ENCODE data around the gene SPINT1.

SPINT1 gene

DNA sequence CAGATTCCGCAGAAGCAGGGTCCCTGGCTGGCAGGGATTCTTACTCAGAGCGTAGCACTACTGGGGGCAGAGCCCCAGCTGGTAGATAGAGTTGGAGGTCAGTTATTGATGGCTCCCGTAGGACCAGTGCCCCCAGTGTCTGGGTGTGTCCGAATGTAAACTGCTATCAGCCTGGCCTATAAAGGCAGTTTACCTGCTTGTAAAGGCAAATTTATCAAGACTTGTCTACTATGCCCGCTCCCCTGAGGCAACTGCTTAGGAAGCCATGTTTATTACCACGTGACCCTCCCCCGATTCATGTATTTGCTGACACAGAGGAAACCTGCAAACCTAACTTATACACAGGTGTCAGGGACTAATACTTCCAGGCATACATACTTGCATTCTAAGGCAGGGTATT is 14.7 kb upstream of the SPINT1 start:
- ChIA-PET CTCF (interaction anchor here (0.7 to 1.9 kb wide), 2 partner anchors 29 to 213 kb away, joined by 3 to 6 read pairs; no protein-coding TSS in a partner anchor), POLR2A (interaction anchor here (1.6 kb wide), 1 partner anchor 18 kb away, joined by 3 read pairs; no protein-coding TSS in a partner anchor)
- WGBS (ENCODE audit: insufficient coverage) = 100% methylated on average over 7 of the region's 7 CpGs
- no peaks in the 10 kb centered on the region for H3K9me3 ChIP-seq (ENCODE audit: control extremely low read depth in 1 of 5, control insufficient read depth in 4 of 5, insufficient read depth in 2 of 5, low read depth in 1 of 5, low read length in 4 of 5)
- H3K27ac ChIP-seq (ENCODE audit: insufficient read depth in 1 of 2, low read depth in 1 of 2, low read length in 2 of 2, poor library complexity in 1 of 2, severe bottlenecking in 2 of 2) = no peak overlapping the region
- DNase-seq = no peak
- no peaks in the 10 kb centered on the region for H3K36me3 ChIP-seq (ENCODE audit: control insufficient read depth in 4 of 4, insufficient read depth in 4 of 4, low read length in 3 of 4)
- no peaks in the 10 kb centered on the region for H3K4me1 ChIP-seq (ENCODE audit: control extremely low read depth in 1 of 4, control insufficient read depth in 4 of 4, insufficient read depth in 4 of 4, low read length in 3 of 4)
- no peaks in the 10 kb centered on the region for H3K27me3 ChIP-seq (replicated peaks in 2 of 5; ENCODE audit: control insufficient read depth in 4 of 5, insufficient read depth in 5 of 5, low read length in 4 of 5)
- H3K4me3 ChIP-seq (ENCODE audit: control insufficient read depth in 1 of 7, extremely low read depth in 1 of 7, insufficient read depth in 4 of 7, low read depth in 2 of 7, low read length in 6 of 7) = no peak overlapping the region

DNA sequence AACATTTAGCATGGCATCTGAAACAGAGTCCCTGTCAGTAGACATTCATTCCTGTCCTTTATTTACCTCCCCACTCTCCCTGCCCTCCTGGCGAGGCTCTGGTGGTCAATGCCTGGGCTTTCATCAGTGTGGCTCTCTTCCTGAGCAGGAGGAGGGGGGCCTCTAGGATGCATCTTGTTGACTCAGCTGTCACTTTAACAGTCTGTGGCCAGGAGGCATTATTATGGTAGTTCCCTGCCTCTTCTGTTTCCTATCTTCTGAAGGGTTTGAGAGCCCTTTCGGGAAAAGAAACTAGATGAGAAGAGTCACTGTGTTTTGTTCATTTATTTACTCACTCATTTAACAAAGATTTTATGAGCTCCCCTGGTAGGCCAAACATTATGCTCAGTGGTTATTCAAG is 13.0 kb upstream of the SPINT1 start:
- no CpG with 5 or more reads among the region's 2 CpGs for WGBS (ENCODE audit: insufficient coverage)
- Histone ChIP-seq H3K4me3 (ENCODE audit: control insufficient read depth in 1 of 7, extremely low read depth in 1 of 7, insufficient read depth in 4 of 7, low read depth in 2 of 7, low read length in 6 of 7) (no peak overlapping the region), H3K36me3 (ENCODE audit: control insufficient read depth in 4 of 4, insufficient read depth in 4 of 4, low read length in 3 of 4) (no peaks in the 10 kb centered on the region), H3K27ac (ENCODE audit: insufficient read depth in 1 of 2, low read depth in 1 of 2, low read length in 2 of 2, poor library complexity in 1 of 2, severe bottlenecking in 2 of 2) (no peak overlapping the region), H3K27me3 (replicated peaks in 2 of 5; ENCODE audit: control insufficient read depth in 4 of 5, insufficient read depth in 5 of 5, low read length in 4 of 5) (no peaks in the 10 kb centered on the region), H3K4me1 (ENCODE audit: control extremely low read depth in 1 of 4, control insufficient read depth in 4 of 4, insufficient read depth in 4 of 4, low read length in 3 of 4) (no peaks in the 10 kb centered on the region), H3K9me3 (ENCODE audit: control extremely low read depth in 1 of 5, control insufficient read depth in 4 of 5, insufficient read depth in 2 of 5, low read depth in 1 of 5, low read length in 4 of 5) (no peaks in the 10 kb centered on the region)
- no peak for DNase-seq
- ChIA-PET POLR2A (interaction anchor here (1.2 kb wide), 1 partner anchor 9 kb away, joined by 4 read pairs; no protein-coding TSS in a partner anchor), CTCF (no interaction called here)

DNA sequence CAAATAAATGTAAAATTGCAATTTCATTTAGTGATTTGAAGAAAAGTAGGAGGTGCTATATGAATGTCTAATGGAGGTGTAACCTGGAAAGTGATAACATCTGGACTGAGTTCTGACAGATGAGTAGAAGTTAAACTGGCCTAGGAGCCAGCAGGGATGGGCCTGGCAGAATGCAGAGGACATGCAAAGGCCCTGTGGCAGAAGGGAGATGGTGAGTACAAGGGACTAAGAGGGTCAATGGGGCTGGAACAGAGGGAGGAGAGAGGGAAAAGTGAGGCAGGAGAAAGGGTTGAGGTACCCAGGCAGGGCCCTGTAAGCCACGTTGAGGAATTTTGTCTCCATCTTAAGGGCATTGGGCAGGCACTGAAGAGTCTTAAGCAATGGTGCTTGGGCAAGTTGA is 12.0 kb upstream of the SPINT1 start:
- ChIA-PET POLR2A (no interaction called here), CTCF (interaction anchor here (0.9 kb wide), 1 partner anchor 47 kb away, joined by 3 read pairs; no protein-coding TSS in a partner anchor)
- DNase-seq = no peak
- Histone ChIP-seq H3K27ac (ENCODE audit: insufficient read depth in 1 of 2, low read depth in 1 of 2, low read length in 2 of 2, poor library complexity in 1 of 2, severe bottlenecking in 2 of 2) (no peak overlapping the region), H3K4me3 (ENCODE audit: control insufficient read depth in 1 of 7, extremely low read depth in 1 of 7, insufficient read depth in 4 of 7, low read depth in 2 of 7, low read length in 6 of 7) (no peak overlapping the region), H3K36me3 (ENCODE audit: control insufficient read depth in 4 of 4, insufficient read depth in 4 of 4, low read length in 3 of 4) (no peaks in the 10 kb centered on the region), H3K27me3 (replicated peaks in 2 of 5; ENCODE audit: control insufficient read depth in 4 of 5, insufficient read depth in 5 of 5, low read length in 4 of 5) (no peaks in the 10 kb centered on the region), H3K4me1 (ENCODE audit: control extremely low read depth in 1 of 4, control insufficient read depth in 4 of 4, insufficient read depth in 4 of 4, low read length in 3 of 4) (no peaks in the 10 kb centered on the region), H3K9me3 (ENCODE audit: control extremely low read depth in 1 of 5, control insufficient read depth in 4 of 5, insufficient read depth in 2 of 5, low read depth in 1 of 5, low read length in 4 of 5) (no peaks in the 10 kb centered on the region)
- WGBS (ENCODE audit: insufficient coverage) = 100% methylated on average over 1 of the region's 1 CpG

DNA sequence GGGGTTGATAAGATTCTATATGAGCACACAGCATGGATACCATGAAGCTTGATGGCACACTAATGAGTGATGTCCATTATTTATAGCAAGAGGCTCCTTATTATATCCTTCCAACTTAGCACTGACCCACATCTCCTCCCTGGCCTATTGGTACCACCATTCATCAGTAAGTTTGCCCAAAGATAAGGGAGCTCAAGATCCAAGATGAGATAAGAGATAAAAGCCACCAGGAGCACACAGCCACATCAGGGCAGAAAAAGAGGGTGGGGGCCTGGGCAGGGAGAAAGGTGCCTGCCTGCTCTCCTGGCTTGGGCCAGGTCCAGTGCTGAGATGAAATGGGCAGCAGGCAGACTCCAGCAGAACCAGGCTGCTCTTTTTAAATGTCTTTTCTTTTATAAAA is 10.9 kb upstream of the SPINT1 start:
- DNase-seq = no peak
- Histone ChIP-seq H3K9me3 (ENCODE audit: control extremely low read depth in 1 of 5, control insufficient read depth in 4 of 5, insufficient read depth in 2 of 5, low read depth in 1 of 5, low read length in 4 of 5) (no peaks in the 10 kb centered on the region), H3K27ac (ENCODE audit: insufficient read depth in 1 of 2, low read depth in 1 of 2, low read length in 2 of 2, poor library complexity in 1 of 2, severe bottlenecking in 2 of 2) (no peak overlapping the region), H3K36me3 (ENCODE audit: control insufficient read depth in 4 of 4, insufficient read depth in 4 of 4, low read length in 3 of 4) (no peaks in the 10 kb centered on the region), H3K4me3 (ENCODE audit: control insufficient read depth in 1 of 7, extremely low read depth in 1 of 7, insufficient read depth in 4 of 7, low read depth in 2 of 7, low read length in 6 of 7) (no peak overlapping the region), H3K27me3 (replicated peaks in 2 of 5; ENCODE audit: control insufficient read depth in 4 of 5, insufficient read depth in 5 of 5, low read length in 4 of 5) (no peaks in the 10 kb centered on the region), H3K4me1 (ENCODE audit: control extremely low read depth in 1 of 4, control insufficient read depth in 4 of 4, insufficient read depth in 4 of 4, low read length in 3 of 4) (no peaks in the 10 kb centered on the region)
- POLR2A ChIA-PET = no interaction called here
- CTCF ChIA-PET = no interaction called here

DNA sequence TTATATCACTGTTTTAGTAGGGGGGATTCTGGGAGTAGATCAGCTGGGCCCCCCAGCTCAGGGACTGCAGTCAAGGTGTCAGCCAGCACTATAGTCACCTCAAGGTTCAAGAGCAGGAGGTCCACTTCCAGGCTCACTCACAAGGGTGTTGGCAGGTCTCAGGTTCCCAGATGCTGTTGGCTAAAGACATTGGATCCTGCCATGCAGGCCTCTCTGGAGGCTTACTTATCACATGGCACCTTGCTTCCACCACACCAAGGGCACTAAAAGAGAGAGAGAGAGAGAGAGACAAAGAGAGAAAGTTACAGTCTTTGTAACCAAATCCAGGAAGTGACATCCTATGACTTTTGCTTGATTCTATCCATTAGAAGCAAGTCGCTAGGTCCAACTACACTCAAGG is 7.8 kb upstream of the SPINT1 start:
- no peak overlapping the region for H3K4me3 ChIP-seq (ENCODE audit: control insufficient read depth in 1 of 7, extremely low read depth in 1 of 7, insufficient read depth in 4 of 7, low read depth in 2 of 7, low read length in 6 of 7)
- no peak for DNase-seq
- H3K4me1 ChIP-seq (ENCODE audit: control extremely low read depth in 1 of 4, control insufficient read depth in 4 of 4, insufficient read depth in 4 of 4, low read length in 3 of 4) = no peaks in the 10 kb centered on the region
- WGBS (ENCODE audit: insufficient coverage) = 89% methylated on average over 1 of the region's 1 CpG
- CTCF ChIA-PET = interaction anchor here (0.8 kb wide), 1 partner anchor 56 kb away, joined by 3 read pairs; no protein-coding TSS in a partner anchor
- no peaks in the 10 kb centered on the region for H3K27me3 ChIP-seq (replicated peaks in 2 of 5; ENCODE audit: control insufficient read depth in 4 of 5, insufficient read depth in 5 of 5, low read length in 4 of 5)
- no peaks in the 10 kb centered on the region for H3K36me3 ChIP-seq (ENCODE audit: control insufficient read depth in 4 of 4, insufficient read depth in 4 of 4, low read length in 3 of 4)
- POLR2A ChIA-PET = interaction anchor here (0.7 kb wide), 1 partner anchor 50 kb away, joined by 3 read pairs; no protein-coding TSS in a partner anchor
- no peaks in the 10 kb centered on the region for H3K9me3 ChIP-seq (ENCODE audit: control extremely low read depth in 1 of 5, control insufficient read depth in 4 of 5, insufficient read depth in 2 of 5, low read depth in 1 of 5, low read length in 4 of 5)
- H3K27ac ChIP-seq (ENCODE audit: insufficient read depth in 1 of 2, low read depth in 1 of 2, low read length in 2 of 2, poor library complexity in 1 of 2, severe bottlenecking in 2 of 2) = no peak overlapping the region

DNA sequence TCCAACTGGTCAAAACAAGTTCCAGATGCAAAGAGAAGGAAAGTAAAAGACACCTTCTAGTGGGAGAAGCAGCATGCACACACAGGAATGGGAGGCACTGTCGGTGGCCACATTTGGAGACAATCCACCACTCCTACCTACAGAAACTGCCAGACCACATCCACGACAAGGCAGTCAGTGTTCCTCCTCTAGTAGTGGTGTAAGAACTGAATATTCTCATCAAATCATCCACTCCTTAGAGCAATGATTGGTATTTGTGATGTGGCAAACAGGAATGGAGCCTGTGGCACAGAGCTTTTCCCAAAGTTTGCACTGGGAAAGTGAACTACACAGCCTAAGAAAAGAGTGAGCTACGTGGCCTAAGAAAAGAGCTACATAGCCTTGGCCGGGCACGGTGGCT is 5.1 kb upstream of the SPINT1 start:
- Histone ChIP-seq H3K27me3 (replicated peaks in 2 of 5; ENCODE audit: control insufficient read depth in 4 of 5, insufficient read depth in 5 of 5, low read length in 4 of 5) (peaks cover 0 to 5% (median 0%) of the 10 kb centered on the region in 5 experiments), H3K36me3 (ENCODE audit: control insufficient read depth in 4 of 4, insufficient read depth in 4 of 4, low read length in 3 of 4) (no peaks in the 10 kb centered on the region), H3K9me3 (ENCODE audit: control extremely low read depth in 1 of 5, control insufficient read depth in 4 of 5, insufficient read depth in 2 of 5, low read depth in 1 of 5, low read length in 4 of 5) (no peaks in the 10 kb centered on the region), H3K27ac (ENCODE audit: insufficient read depth in 1 of 2, low read depth in 1 of 2, low read length in 2 of 2, poor library complexity in 1 of 2, severe bottlenecking in 2 of 2) (no peak overlapping the region), H3K4me3 (ENCODE audit: control insufficient read depth in 1 of 7, extremely low read depth in 1 of 7, insufficient read depth in 4 of 7, low read depth in 2 of 7, low read length in 6 of 7) (no peak overlapping the region), H3K4me1 (ENCODE audit: control extremely low read depth in 1 of 4, control insufficient read depth in 4 of 4, insufficient read depth in 4 of 4, low read length in 3 of 4) (peaks cover 0 to 4% (median 0%) of the 10 kb centered on the region in 4 experiments)
- no peak for DNase-seq
- ChIA-PET POLR2A (no interaction called here), CTCF (interaction anchor here (0.8 to 1.3 kb wide), 2 partner anchors 18 to 19 kb away, joined by 4 to 6 read pairs; no protein-coding TSS in a partner anchor)
- WGBS (ENCODE audit: insufficient coverage) = 80% methylated on average over 1 of the region's 5 CpGs

DNA sequence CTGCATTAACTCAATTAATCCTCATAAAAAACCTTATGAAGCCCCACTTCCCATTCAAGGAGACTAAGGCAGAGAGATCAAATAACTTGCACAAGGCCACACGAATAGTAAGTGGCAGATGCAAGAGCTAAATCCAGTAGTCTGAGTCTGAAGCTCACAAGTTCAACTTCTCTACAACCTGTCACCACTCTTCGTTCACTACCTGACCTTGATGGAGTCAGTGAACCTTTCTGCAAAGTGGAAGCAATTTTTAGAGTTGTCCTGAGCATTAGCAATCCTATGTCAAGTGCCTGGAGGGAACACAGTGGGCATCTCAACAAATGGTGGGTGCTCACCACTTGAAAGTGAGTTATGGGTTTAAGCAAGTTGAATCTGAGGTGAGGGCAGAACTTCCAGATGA is 2.1 kb upstream of the SPINT1 start:
- H3K27me3 ChIP-seq (replicated peaks in 2 of 5; ENCODE audit: control insufficient read depth in 4 of 5, insufficient read depth in 5 of 5, low read length in 4 of 5) = peaks cover 0 to 5% (median 0%) of the 10 kb centered on the region in 5 experiments
- POLR2A ChIA-PET = no interaction called here
- CTCF ChIA-PET = interaction anchor here (1.5 to 7.6 kb wide), 2 partner anchors 10 to 16 kb away, joined by 3 to 78 read pairs; no protein-coding TSS in a partner anchor
- H3K4me3 ChIP-seq (ENCODE audit: control insufficient read depth in 1 of 7, extremely low read depth in 1 of 7, insufficient read depth in 4 of 7, low read depth in 2 of 7, low read length in 6 of 7) = no peak overlapping the region
- DNase-seq = no peak
- H3K36me3 ChIP-seq (ENCODE audit: control insufficient read depth in 4 of 4, insufficient read depth in 4 of 4, low read length in 3 of 4) = no peaks in the 10 kb centered on the region
- H3K27ac ChIP-seq (ENCODE audit: insufficient read depth in 1 of 2, low read depth in 1 of 2, low read length in 2 of 2, poor library complexity in 1 of 2, severe bottlenecking in 2 of 2) = no peak overlapping the region
- WGBS (ENCODE audit: insufficient coverage) = 100% methylated on average over 1 of the region's 2 CpGs
- H3K9me3 ChIP-seq (ENCODE audit: control extremely low read depth in 1 of 5, control insufficient read depth in 4 of 5, insufficient read depth in 2 of 5, low read depth in 1 of 5, low read length in 4 of 5) = no peaks in the 10 kb centered on the region
- peaks cover 2 to 32% (median 28%) of the 10 kb centered on the region in 4 experiments for H3K4me1 ChIP-seq (ENCODE audit: control extremely low read depth in 1 of 4, control insufficient read depth in 4 of 4, insufficient read depth in 4 of 4, low read length in 3 of 4)
